GM21576 (cell line): ENCODE data around the gene FIGLA.
"Not testable (repeated sequence)": the region's sequence is repeated elsewhere in the genome, so short reads cannot be mapped to it uniquely, and the experiment has no call there.

Experiments
- ATAC-seq: cut with Tn5 transposase; IDR thresholded peaks from one replicate; pipeline ENCODE4 v1.9.1; 2021; ENCODE audit warnings: mild to moderate bottlenecking, moderate library complexity; ENCODE audit not compliant: unreplicated experiment

Gene FIGLA

GRCh38 chr2:70747284-70747683, 43.2 kb downstream of the FIGLA start:
- ATAC-seq, result no peak

- no peak for ATAC-seq
Measured at GRCh38 chr2:70746094-70746974, 44.1 kb downstream of the FIGLA start.

- ATAC-seq, result no peak
Measured at GRCh38 chr2:70745276-70745825, 45.1 kb downstream of the FIGLA start.

GRCh38 chr2:70744397-70744796, 46.0 kb downstream of the FIGLA start:
- ATAC-seq, result no peak

GRCh38 chr2:70743677-70744076, 46.8 kb downstream of the FIGLA start:
- no peak for ATAC-seq

GRCh38 chr2:70743068-70743467, 47.4 kb downstream of the FIGLA start:
- ATAC-seq, result no peak

- ATAC-seq, result not testable (repeated sequence)
Measured at GRCh38 chr2:70739492-70739891, 51.0 kb downstream of the FIGLA start.

GRCh38 chr2:70738159-70738558, 52.3 kb downstream of the FIGLA start:
- no peak for ATAC-seq

- ATAC-seq, result no peak
Measured at GRCh38 chr2:70735071-70735470, 55.4 kb downstream of the FIGLA start.

GRCh38 chr2:70733646-70734180, 56.7 kb downstream of the FIGLA start:
- no peak for ATAC-seq

GRCh38 chr2:70732766-70733645, 57.4 kb downstream of the FIGLA start:
- no peak for ATAC-seq

GRCh38 chr2:70730730-70731129, 59.7 kb downstream of the FIGLA start:
- ATAC-seq, result no peak

GRCh38 chr2:70729647-70730046, 60.8 kb downstream of the FIGLA start:
- no peak for ATAC-seq

- no peak for ATAC-seq
Measured at GRCh38 chr2:70728128-70728527, 62.3 kb downstream of the FIGLA start.
